Sigmoid colon (tissue), 3 donors: Measurements from ENCODE around the gene C12orf43.

Experiments
- POLR2A ChIP-seq, 2 donors: fragments of 450-650 bp; IDR thresholded peaks; one replicate each; pipeline ENCODE4 v1.6.1; 2016; ENCODE audit warnings: antibody characterized with exemption in 2 of 2, mild to moderate bottlenecking in 2 of 2, moderate library complexity in 2 of 2
- TF ChIP-seq, protein P1 (sequence below), 4 experiments: fragments of 450-650 bp in 3 of 4; fragments of 200-600 bp in 1 of 4; IDR thresholded peaks; one replicate each; pipeline ENCODE4 v1.5.1; 2016 to 2019; ENCODE audit warnings: antibody characterized with exemption in 4 of 4, mild to moderate bottlenecking in 3 of 4, moderate library complexity in 2 of 4

DNA sequence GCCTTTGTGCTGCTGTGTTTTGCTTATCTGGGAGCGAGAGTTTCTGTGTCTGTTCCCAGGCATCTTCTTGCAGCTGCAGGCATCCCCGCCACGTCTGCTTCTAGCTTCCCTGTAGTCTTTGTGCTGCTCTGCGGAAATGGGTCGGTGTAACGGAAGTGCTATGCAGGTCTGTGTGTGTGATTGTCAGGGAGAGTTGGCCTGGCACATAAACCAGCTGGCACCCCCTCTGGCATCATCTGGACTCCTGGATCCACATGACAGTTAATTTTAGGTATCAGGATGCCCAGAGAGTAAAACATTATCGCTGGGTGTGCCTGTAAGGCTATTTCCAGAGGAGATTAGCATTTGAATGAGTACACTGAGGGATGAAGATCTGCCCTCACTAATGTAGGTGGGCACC lies 32.2 kb upstream of the C12orf43 start:
- TF ChIP-seq, protein P1, sequence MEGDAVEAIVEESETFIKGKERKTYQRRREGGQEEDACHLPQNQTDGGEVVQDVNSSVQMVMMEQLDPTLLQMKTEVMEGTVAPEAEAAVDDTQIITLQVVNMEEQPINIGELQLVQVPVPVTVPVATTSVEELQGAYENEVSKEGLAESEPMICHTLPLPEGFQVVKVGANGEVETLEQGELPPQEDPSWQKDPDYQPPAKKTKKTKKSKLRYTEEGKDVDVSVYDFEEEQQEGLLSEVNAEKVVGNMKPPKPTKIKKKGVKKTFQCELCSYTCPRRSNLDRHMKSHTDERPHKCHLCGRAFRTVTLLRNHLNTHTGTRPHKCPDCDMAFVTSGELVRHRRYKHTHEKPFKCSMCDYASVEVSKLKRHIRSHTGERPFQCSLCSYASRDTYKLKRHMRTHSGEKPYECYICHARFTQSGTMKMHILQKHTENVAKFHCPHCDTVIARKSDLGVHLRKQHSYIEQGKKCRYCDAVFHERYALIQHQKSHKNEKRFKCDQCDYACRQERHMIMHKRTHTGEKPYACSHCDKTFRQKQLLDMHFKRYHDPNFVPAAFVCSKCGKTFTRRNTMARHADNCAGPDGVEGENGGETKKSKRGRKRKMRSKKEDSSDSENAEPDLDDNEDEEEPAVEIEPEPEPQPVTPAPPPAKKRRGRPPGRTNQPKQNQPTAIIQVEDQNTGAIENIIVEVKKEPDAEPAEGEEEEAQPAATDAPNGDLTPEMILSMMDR (IDR thresholded peaks at IDR 0.05) = no peak
- TF ChIP-seq POLR2A (IDR thresholded peaks at IDR 0.05) = no peak
